DMS53 (cell line): ENCODE measurements around the gene TTLL11.

Experiments
- DNase-seq: peaks from one replicate; lab custom pipeline; 2025; lab: John Stamatoyannopoulos, UW

Gene TTLL11

DNA sequence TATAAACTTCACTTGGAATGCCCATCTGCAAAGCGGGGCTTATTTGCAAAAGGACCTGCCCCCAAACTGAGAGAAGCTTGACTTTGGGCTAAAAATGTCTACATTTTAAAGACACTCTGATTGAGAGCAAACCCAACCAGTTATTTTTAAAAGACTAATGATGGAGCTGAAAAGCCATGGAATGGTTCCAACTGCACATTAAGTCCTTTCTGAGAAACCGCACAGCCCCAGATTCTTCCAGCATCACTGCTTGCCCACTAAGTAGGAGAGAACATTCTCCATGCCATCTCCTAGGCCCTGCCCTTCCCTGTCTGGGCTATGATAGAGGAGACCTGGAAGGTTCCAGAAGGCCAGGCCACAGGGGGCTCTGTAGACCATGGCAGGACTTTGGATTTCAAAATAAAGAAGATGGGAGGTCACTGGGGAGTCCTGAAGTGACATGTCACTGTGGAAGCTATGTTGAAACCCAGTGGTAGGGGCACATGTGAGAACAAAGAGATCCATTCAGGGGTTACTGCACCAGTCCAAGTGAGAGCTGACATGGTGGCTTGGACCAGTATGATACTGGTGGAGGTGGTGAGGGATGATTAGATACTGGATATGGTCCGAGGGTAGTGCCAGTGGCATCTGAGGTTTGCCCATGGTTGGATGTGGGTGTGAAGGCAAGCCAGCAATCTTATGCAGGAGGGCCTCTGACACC, 262.5 kb downstream of the TTLL11 start:
- DNase-seq, result no peak

DNA sequence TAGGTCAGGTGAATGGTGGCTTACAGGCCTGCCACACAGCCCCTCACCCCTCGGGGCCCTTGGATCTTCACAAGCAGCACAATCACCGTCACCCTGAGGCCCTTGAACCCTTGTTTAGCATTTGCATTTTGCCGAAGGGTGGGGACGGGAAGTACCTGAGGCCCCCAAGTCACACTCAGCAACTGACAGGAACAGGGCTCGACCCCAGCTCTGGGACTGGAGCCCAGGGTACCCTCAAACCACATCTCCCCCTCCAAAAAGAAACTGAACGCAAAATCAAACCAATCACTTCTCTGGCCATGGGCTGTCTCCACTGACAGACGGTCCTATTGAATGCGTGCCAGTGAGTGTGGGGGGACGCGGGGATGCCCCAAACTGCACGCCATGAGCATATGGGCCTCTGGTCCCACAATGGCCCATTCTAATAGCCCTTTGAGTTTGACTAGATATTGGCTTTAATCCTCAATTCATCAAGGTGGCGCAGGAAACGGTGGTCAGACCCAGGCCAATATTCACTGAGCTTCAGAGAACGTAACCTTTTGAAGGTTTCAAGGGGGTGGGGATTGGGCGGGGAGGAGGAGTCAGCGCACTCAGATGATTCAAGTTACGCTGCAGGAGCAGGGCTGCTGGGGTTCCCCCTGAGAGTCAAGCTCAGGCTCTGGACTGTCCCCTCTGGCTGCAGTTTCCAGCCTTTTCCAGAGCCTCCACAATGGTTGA, 265.7 kb downstream of the TTLL11 start:
- no peak for DNase-seq

DNA sequence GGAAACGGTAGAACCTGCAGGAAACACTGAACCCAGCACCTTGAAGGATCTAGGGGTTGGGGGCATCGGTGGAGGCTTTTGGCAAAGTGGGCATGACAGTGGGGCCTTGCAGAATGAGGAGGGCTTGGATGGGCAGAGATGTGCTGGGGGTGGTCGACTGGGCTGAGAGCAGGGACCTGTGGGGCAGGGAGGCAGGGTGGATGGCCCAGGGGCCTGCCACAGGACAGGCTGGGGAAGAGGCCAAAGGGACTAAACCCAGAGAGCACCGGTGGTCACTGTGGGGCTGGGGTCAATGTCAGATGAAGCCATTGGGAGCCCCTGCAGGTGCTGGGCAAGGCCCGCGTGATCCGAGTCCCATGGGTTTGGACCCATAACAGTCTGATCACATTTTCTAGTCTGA, 266.4 kb downstream of the TTLL11 start:
- DNase-seq, result no peak

DNA sequence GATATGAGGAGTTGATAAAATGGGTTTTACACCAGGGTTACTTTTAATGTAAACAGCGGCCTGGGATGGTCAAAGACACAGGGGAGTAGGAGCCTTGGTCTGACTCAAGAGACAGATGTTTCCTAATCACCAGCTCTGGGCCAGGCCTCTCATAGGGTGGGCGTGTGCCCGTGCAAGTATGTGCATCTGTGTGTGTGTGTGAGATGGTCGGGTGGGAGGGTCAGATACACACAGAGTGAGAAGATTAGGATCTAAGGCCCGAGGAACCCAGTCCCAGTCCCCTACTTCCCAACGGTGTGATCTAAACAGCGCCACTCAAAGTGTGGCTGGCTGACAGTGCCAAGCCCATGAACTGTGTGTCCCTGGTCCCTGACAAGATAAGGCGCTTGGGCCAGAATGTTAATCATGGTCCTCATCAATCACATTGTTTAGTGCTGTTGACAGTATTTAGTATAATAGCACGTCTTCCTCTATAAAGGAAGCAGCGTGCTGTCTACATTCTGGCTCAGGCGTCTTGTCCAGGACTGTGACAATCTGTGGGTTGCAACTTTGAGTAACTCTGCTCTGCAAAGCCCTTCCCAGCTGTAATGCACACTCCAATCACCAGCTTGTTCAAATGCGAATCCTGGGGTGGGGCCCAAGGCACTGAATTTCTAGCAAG, 267.9 kb downstream of the TTLL11 start:
- no peak for DNase-seq

DNA sequence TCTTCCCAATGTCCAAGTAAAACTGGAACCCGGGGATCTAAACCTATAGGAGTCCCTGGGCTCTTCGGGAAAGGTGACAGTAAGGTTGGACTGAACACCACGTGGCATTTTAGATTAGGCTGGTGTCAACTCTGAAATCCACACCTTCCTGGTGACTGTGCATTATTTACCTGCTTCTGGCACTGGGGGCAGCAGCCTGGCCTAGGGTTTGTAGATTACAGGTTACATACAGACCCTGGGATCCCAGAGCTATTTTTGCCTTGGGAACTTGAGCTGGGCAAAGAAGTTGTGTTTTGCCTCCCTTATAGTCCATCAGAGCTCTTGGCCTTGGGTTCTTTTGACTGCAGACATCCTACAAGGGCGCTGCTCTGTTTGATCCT, 268.5 kb downstream of the TTLL11 start:
- DNase-seq, result peak; percentile 35

DNA sequence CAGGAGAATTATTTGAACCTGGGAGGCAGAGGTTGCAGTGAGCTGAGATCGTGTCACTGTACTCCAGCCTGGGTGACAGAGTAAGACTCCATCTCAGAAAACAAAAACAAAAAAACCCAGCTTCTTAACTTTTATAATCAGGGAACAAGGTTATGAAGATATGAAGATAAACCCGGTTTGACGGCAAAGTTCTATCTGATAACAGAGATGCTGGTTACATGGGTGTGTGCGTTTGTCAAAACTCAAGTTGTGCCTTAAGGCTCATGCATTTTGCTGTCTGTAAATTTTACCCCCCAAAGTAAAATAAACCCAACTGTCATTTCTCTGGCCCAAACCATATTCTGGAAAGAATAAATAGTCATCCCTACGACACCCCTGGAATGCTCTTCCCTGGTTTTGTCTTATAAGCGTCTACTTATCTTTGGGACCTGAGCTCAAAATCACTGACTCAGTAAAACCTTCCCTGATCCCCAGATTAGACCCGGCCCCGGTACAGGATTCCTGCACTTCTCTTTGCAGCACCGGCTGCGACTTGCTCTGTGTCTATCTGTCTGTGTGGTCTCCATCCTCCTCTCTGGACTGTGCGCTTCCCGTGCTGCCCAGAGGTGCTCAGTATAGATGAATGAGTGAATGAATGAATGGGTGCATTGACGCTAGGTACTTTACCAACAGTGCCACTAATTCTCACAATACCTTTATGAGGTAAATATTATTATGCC, 269.5 kb downstream of the TTLL11 start:
- no peak for DNase-seq

DNA sequence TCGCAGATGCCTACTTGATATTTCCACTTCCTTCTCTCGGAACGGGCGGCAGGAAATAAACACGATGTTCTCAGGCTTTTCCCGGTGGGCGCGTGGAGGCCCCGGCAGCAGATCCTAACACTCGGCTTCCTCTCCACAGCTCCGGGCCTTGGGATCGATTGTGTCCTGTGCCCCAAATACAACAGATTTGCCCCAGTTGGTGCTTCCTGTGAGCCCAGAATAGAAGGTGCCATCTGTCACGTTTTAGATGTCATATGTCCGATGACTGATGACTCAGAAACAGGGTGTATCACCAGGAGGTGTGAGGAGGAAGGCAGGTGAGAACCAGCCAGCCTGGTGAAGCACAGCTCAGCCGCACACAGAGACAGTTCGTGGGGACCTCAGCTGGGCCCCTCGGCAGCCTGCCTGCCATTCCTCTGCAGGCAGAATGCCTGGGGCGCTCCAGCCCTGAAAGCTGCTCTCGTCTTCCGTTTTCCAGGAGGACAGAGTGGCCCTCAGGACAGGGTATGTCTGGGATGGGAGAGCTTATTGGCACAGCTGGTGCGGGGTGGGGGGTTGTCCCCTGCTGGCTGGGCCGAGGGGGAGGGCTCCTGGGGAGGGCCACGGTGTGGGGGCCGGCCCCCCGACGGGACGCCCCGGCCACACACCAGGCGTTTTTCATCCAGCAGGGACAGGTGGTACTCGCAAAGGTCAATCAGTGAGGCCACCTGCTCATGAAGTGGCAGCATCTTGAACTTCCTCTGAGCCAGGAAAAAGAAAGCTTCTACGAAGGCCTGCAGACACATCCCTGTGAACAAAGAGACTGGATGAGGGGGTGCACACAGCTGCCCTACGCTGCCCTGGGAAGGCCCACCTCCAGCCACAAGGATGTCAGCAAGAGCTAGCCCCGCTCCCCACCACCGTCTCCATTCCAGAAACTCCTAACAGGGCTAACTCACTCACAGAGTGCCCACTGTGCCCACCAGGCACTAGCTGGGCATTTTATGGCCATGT, 270.7 kb downstream of the TTLL11 start:
- peak; percentile 93 for DNase-seq

DNA sequence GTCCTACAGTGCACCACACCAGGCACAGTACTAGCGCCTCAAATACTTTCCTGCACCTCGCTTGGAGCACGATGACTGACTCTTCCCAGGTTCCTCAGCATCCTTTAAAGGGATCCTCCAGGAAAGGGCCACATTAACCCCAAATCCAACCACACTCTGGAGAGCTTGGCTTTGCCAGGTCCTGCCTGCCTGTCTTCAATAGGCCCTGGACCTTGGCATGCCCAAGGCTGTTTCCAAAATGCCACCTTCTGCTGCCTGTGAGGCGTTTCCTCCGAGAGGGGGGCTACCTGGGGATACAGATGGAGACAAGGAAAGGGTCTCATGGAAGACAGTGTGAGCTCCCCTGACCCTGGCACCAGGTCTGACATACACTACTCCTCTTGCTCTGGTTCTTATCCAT, 271.8 kb downstream of the TTLL11 start:
- DNase-seq, result no peak

DNA sequence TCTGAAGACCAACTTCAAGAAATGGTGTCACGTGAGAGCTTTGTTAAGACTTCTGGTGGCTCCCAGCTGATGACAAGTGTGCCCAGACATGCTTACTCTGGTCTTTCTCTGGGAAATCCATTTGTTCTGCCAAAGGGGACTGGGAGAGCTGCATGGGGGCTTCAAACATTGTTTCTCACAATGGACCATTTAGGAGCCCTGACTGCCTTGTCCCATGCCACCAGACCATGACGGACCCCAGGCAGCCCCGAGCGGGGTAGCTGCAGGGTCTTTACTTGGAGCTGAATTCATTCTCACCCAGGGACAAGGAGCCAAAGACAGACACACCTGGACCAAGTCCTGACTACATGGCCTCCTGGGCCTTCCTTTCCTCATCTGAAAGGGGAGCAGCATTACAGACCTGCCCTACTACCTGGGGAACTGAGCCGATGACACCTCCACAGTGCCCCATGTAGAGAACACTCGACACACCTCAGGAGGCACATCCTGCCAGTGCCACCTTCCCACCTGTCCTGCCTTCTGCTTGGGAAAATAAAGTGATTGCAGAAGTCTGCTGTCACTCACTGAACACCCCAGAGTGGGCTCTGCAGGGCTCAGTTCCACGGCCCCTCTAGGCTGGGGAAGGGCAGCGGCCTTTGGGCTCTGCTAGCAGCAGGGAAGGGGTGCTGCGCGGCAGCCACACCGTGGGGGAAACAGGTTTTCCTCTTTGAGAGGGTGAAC, 272.7 kb downstream of the TTLL11 start:
- DNase-seq, result no peak

DNA sequence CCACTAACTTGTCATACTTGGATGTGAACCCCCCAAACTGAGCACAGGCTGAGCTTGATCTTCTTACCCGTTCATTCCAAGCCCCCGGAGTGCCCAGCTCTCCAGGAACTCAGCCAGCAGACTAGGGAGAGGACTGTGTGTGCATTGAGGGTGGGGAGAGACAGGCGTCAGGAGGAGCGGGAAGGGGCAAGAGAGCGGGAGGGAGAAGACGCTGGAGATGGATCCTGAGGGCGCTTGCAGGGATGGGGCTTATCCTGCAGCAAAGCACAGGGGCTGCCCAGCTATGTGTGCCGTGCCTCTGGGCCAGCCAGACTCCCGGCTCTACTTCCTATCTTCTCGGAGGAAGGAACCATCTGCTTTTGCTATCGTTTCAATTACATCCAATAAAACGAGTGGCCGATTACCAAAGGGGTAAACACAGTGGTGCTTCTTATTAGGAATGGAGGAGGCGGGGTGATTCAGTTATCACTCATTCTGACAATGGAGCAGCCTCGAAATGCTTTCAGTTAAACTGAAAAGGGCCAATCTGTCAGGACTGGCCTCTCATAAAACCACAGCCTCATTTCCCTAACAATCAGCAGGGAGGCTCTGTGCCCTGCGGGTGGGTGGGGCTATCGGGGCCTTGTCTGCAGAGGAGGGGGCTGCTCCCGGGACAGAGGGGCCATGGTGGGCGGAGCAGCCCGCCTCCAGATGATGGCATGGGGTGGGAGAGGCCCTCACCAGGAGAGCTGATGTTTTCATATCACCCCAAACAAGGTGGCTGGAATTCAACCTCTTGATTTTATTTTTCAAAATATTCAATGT, 273.5 kb downstream of the TTLL11 start:
- DNase-seq, result no peak

DNA sequence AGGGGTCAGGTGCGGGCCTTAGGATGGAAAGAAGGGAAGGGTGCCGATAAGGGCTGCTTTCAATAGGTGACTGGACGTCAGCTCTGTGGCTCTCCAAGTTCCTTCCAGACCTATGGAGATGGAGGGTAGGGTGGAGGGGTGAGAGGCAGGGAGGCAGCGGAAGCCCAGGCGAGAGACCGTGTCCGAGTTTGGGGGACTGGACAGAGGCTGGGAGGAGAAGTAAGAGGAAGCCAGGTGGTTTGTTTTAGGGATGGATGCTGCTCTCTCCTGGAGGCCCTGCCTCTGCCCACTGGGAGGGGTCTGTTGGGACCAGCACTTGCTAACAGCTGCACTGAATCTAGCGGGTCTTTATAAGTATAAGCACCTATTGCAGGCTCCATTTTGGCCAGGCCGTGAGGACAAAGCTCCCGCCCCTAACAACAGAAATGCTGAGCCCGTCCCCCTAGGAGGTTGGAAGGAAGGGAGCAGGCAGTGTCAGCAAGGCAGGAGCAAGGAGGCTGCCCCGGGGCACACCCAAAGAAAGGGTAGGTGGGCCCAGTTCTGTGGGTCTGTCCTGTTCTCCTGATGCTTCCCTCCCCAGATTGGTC, 274.2 kb downstream of the TTLL11 start:
- no peak for DNase-seq

DNA sequence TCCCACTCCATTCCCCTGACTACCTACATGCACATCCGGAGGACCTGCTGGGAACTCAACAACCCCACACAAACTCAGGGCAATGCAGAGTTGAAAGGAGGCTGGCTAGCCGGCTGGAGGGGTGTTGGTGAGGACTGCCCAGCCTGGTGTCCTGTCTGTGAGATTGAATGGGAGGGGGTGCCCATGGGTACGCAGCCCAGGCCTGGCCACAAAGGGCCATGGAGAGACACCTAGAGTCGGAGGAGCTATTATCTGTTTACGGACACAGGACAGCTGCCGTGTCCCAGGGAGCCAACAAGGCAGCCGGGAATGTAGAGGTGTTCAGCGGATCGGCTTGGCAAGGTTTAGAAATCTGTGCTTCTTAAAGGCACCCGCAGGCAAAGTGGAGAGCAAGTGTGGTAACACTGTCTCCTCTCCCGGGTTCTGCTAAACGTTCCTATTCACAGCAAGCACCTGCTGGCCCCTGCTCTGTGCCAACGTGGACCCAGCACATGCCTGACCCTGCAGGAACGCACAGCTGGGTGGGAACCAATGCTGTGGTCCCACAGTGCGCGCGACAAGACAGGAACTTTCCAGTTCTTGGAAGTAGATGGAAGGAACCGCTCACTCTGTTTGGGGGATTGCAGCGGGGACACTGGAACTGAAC, 275.0 kb downstream of the TTLL11 start:
- DNase-seq, result no peak

DNA sequence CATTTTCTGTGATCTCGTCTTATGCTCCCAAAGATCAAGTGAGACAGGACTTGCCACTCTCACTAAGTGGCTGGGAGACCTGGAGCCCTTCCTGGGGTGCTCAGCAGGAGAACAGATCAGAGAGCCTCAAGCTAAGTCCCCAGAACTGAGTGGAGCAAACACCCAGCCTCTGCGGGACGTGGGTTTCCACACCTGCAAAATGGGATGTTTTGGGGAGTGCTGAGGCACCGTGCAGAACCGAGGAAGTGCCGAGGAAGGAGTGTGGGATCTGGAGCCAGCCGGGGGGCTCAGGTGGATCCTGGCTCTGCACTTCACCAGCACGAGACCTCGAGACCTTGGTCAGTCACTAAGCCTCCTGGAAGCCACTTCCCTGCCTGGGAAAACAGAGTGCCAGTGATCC, 275.6 kb downstream of the TTLL11 start:
- no peak for DNase-seq

DNA sequence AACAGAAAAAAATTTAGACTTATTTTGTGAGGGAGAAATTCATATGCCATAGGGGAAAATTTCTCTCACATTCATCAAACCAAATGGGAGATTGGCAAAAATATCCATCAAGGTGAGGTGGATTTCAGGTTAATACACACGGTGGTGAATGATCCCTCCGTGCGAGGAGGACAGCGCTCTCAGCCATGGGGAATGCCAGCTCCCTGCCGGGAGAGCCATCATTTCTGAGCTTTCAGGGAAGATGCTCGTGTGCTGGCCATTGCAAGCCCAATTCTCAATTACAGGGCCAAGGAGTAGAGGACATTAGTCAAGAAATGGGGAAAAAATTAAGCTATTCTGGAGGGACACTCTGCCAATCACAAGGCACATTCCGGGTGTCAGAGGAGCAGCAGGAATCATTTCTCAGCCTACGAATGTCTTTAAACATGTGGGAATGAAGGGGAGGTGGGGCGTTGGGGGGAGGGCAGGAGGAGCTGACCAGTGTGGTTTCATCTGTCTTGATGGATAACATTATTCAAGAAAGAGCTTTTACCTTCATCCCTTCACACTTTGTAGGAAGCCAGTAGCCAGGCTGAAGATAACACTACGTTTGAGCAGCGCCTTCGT, 276.2 kb downstream of the TTLL11 start:
- no peak for DNase-seq

DNA sequence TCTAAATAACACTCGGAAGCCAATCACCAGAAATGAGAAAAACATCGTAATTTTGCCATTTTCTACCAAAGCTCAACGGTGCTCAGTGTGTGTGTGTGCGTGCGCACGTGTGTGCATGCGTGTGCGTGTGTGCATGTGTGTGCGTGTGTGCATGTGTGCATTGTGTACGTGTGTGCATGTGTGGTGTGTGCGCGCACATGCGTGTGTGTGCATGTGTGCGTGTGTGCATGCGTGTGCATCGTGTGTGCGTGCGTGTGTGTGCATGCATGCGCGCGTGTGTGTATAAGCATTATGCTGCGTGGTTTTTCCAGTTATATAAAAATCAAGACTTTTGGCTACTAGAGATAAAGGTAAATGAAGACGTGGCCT, 276.7 kb downstream of the TTLL11 start:
- no peak for DNase-seq

DNA sequence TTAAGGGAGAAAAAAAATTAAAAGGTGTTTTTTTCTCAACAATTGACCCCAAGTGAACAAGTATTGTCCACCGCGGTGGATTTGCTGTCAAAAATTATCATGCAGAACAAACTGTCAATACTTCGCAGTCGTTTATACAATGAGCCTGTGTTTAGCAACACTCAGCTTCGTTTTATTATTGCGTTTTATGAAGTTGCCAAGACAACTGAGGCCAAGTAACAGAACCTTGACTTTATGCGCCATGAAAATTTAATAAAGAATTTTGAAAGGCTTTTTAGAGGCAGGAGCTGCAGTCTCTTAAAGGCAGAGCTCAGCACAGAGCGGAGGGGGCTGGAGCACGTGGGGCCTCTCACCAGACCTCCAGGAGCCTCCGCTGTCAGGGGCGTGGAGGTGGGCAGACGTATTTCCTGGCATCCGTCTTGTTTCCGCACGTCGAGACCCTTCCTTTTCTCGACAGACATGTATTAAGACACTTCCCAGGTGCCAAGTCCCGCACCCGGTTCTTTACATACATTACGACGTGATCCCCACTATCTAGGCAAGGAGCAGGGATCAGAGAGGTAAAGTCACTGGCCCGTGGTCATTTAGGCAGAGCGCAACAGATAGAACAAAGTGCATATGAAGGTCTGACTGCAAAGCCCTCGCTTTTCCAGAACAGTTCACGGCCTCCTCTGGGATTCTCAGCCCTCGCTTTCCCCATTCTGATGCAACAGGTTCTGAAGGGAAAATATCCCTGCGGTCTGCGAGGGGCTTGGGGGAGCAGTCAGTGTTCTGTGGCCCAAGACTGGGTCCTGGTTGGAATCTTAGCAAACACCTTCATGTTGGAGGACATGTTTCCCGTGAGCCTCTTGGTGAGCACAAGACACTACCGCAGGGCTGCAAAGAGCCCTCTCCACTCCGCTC, 277.3 kb downstream of the TTLL11 start:
- no peak for DNase-seq

DNA sequence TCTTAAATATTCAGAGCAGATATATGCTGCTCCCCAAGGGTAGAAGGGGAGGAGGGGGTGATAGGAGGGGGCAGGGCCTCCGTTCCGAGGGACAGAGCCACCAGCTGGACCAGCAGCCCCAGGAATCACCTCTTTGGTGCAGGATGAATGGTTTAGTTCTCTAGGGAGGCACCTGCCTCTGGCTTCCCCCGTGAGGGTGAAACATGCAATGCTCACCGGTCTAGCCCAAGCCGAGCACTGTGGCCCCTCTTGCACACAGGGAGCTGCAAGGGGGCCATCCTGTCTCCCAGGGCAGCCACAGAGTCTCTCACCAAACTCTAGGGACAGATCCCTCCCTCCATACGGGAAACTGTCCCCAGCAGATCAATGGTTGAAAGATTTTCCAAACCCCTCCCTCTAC, 278.0 kb downstream of the TTLL11 start:
- DNase-seq, result no peak

DNA sequence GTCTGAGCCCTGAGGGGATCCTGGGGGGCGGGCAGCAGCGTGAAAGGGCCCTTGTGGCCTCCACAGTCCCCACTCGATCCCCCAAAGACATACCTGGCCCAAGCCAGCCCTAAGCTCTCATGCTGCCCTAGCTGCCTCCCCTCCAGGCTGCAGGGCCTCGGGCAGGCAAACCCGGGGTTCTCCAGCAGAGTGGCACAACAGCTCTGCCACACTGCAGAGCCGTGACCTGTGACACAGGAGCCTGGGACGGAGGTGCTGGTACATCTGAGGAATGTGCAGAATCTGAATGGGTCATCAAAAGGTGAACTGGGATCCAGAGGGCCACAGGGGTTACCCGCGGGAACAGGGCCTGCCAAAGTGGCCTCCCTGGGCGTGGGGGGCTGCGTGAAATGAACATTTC, 278.5 kb downstream of the TTLL11 start:
- no peak for DNase-seq
